Measurements from ENCODE around the gene LIMS1. TPM values are rescaled to one million over a fixed set of nuclear protein-coding genes. Genes with fewer than 3 reads are reported as not detected.

Gene LIMS1
- polyA plus RNA-seq, 1 donor = 57.1 TPM

DNA sequence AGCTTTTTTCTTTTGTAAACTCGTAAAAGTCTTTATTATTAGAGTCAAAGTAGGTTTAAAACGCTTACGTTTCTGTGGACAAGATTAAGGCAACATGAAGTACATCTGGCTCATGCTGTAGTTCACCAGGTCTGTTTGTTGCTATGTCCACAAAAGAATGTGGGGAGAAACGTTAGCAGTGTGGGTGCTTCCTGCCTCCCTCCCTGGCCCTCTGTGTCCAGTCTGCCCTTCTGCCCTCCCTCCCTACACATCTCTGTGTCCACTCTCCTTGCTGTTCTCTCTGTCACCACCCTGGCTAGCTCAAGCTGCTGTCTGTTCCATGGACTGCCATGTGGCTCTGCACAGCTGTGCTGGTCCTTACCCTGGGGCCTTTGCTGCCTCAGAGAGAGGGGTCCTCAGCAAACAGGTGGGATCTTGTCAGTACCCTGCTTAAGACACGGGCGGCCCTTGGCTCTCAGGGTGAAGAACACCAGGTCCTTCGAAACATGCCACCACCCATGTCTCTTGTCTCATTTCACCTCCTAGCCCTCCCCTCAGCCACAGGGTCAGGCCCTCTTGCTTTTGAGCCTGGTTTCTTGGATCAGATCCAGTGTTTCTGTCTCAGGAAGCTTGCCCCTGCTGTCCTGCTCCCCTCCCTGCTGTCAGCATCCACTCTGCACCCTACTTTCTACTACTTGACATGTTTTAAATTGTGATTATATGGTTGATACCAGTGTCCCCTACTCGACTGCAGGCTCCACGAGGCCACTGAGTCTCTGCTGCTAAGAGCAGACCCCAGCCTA, 79.2 kb downstream of the LIMS1 start:
- DNase-seq = no peak

DNA sequence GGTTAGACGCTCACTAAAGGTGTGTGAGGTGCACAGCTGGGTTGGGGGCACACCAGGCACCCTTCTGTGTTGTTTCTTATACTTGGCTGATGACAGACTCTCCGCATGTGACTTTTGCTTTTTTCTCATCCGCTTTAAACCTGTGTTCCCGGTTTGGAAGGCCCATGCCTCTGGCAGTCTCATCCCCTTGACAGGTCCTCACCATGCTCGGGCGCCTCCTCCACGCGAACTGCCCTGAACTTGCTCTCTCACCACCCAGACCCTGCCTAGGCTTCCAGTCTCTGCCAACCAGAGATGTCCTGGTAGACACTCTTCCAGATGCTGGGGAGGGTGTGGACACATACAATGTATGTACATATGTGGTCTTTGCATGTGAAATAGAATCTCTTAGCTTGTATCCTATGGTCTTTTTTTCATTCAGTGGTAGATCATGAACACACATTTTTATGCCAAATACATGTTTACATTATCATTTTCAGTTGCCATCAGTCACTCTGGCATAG, 79.8 kb downstream of the LIMS1 start:
- no peak for DNase-seq

DNA sequence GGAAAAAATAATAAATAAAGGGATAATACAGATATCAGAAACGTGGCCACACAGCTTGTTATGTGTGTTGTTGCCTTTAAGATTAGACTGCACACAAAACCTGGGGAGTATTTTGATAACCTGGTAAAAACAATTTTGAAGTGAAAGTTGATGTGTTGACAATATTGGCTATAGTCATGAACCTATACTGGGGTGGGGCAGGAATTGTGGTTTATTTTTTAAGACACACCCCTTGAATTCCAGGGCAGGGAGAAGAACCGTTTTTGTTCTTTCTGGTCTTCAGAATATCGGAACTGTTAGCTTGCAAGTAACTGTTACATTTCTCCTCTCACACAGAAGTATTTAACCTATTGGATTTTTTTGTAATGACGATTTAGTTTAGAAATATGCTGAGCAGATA, 80.4 kb downstream of the LIMS1 start:
- no peak for DNase-seq

DNA sequence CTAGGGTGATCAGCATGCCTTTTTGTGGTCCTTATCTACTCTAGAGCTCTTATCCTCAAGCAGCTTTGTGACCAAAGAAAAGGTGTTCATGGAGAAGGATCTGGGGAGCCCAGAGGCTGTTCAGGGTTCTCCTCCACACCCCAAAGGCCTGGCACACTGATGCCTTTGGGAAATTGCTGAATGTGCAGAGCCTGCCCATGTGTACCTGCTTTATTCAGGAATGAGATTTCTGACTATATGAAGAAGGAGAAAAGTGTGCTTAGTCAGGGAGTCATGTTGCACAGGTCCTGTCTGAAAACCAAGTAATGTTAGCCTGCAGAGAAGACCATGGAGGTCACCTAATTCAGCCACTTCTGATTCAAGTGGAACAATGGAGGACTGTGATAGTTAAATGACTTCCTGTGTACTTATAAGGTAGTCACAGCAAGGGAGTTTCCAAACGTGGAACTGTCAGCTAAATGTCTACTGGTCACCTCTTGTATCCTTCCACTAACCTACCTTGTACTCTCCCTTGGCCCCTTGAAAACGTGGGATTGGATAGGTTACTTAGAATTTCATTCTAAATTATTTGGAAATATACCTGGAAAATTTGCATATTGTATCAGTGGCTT, 81.3 kb downstream of the LIMS1 start:
- no peak for DNase-seq

DNA sequence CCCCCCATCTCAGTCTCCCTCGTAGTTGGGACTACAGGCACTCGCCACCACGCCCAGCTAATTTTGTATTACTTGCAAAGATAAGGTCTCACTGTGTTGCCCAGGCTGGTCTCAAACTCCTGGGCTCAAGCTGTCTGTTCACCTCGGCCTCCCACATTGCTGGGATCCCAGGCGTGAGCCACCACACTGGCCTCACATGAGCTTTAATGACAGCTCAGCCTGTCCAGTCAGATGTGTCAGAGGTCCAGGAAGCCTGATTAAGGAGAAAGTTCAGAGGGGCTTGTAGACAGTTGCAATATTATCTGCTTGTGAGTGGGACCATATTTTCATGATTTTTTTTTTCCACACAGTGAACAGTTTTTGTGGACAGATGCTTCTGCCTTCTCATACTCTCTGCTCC, 82.0 kb downstream of the LIMS1 start:
- no peak for DNase-seq

DNA sequence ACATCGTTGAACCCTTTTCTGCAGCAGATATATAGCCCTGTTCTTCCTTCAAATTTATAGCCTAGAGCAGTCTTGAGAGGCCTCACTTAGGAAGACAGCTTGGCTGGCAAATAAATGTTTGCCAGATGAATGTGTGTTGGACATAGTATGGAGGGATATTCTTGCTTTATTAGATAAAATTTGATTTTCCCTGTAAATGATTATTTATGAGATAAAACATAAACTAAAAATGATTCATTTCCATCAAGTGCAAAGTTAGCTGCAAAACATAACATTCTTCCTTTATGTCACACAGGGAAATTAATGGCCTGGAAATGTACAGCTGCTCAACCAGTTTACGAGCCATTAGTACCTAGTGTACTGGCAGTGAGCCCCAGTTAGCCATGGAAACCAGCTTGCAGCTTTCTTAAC, 82.5 kb downstream of the LIMS1 start:
- DNase-seq = peak; percentile 70

DNA sequence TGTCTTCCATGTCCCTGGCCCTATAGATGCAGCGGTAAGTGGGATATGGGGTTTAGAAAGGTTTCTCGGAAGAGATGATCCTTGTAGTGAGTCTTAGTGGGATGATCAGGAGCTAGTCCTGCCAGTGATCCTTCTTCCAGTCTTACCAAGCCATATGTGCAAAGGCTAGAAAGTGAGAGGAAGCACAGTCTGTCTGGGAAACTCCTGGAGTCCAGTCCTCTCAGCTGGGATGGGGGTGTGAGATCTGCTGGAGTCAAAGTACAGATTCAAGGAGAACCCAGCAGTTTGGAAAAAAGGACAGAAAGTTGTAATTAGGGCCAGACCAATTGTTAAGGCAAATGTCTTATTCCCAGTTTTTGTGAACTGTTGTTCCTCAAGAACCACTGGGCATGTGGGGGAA, 83.3 kb downstream of the LIMS1 start:
- no peak for DNase-seq

DNA sequence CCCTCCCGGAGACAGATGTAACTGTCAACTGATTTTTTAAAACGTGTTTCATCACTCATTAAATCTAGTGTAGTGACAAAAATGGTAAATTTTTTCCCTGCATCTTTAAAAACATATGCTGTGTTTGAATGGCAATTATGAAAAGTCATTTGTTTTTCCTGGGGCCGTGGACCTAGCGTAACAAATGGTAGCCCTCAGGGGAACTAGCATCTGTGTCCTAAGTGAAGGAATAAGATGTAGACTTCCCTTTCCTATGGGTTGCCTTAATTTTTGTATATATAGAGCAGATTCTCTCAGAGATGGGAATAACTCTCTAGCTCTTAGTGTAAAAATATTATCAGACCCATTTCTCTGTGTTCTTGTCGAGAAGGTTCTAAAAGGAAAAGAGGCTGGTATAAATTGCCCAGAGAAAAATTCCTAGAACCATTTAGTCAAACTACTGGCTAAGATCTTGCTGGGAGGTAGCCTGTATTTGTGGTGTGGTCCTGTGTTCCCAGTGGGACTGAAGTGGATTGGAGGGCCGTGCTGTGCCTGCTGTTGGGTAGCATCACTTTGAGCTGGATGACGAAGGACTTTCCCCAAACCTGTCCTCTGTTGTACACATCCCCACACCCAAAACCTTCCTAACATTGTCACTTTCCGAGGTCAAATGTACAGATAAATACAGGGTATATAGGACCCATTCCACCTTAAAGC, 85.8 kb downstream of the LIMS1 start:
- no peak for DNase-seq

DNA sequence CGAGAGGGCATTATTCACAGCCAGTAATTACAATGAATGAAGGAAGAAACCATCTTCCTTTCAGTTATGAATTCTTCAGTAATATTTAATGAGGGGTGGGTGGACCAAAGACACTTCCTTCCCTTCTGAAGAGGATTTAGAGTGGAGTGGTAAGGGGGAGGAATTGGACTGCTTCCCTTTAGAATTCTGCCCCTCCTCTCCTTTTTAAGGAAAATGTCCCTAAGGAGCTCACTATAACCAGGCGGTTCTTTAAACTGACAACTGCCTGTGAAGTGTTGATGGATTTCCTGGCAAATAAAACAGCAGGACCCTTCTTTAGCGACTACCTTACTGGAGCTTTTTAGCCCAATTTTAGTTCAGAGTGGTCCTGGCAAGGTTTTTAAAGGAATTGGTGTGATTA, 86.4 kb downstream of the LIMS1 start:
- DNase-seq = no peak

DNA sequence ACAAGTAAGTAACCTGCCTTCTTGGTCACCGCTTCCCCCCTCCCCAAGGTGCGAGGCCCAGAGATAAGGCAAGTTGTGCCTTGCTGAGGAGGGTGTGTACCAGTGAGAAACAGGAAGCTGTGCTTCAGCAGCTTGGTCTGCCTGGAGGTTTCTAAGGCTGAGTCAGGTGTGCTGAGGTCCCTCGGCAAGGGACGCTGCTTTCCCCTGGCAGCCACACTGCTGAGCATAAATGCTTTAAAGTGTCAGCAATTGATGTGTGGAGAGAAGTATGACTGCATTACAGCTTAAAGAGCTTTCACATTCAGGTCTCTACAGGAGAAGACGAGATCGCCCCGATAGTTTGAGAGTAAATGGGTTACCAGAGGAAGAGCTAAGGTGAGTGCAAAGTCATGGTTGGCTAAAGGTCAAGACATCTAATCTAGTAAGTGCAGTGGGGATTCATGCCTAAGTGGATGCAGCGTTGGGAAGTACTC, 86.9 kb downstream of the LIMS1 start:
- DNase-seq = peak; percentile 48

DNA sequence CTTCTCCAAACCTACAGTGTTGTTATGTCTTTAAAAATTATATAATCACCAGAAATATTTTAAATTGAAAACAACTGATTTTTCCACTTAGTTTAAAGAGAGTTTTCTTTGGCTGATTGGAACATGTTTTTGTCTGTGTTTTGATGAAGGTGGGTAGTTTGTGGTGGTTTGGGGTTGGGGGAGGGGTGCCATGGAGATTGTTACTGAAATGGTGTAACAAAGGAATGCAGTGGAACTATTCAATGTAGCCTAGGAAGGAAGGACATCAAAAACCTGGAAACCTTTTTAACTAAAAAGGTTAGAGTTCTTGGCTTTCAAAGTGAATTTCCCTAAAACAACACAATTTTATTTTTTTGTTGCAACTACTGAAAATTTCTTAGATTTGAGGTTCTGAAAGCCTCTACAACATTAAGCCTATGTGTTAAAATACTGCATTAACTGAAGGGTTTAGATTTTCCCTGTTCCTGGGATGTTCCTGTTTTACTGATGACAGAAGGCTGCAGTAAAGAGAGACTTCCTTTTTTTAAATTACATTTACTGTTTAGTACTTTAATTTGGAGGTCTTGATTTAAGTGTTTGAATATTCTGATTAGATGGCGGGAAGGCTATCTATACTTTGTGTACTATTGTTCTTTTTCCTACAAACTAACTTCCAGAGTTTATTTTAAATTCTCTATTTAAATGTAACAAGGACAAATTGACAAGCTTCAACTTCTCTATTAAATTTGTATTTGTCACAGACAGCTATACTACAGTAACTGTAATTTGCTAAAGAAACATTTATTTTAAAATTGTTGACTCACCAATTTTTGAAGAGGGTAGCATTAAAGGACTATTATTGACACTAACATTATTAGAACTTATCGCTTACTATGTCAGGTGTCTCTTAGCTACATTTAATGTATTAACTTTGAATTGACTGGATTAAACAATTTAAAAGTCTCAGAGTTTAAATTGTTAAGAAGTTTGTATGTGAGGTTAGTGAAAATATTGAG, 87.7 kb downstream of the LIMS1 start:
- no peak for DNase-seq

DNA sequence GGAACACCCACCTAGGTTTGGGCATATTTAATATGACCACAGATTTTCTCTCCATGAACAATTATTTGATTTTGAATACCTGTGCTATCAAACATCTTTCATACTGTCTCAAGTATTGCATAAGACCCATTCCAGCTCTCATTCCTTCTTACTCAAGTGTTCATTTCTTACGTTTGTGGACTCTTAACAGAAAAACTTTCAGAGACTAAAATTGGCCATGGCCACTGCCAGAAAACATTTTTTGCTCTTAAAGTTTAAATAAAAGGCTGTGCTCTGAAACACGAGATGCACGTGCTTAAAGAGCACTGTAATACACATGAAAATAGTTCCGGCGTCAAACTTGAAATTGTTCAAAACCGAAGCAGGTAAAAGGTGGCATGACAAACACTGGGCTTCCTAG, 89.3 kb downstream of the LIMS1 start:
- no peak for DNase-seq

DNA sequence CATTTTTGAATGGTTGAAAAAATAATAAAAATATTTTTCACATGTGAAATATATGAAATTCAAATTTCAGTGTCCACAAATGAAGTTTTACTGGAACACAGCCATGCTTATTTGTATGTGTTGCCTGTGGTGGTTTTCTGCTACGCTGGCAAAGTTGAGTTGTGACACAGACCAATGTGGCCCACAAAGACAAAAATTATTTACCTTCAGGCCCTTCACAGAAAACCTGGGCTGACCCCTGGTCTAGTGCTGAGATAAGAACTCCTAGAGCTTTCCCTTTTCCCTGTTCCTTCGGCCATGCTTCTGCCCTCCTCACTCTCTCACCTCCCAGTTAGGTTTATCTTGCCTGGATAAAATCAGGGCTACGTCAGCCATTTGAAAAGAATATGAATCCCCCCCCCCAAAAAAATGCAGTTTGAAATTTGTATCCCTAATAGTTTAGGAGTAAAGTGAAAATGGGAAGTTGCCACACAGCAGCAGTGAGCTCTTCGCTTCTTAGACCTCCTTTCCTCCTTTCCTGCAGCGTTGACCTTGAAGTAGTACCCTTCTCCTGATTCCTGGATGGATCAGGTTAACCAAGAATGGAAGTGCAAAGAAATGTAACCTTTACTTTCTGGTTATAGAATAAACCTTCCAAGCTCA, 91.0 kb downstream of the LIMS1 start:
- DNase-seq = no peak

DNA sequence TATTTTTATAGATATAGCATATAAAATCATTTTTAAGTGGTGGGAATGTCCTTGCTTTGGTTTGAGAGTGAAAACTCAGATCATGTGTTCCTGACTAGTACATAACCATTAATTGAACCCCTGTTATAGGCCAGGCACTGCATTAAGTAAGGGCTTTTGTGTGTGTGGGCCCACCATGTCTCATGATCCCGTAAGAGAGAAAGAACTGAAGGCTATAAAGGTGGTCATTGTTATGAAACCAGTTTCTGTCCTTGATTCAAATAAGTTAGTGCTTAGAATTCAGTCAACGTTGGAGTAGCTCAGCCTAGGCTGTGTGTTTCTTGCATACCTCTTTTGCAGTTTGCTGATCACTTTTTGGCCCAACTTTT, 91.5 kb downstream of the LIMS1 start:
- no peak for DNase-seq

DNA sequence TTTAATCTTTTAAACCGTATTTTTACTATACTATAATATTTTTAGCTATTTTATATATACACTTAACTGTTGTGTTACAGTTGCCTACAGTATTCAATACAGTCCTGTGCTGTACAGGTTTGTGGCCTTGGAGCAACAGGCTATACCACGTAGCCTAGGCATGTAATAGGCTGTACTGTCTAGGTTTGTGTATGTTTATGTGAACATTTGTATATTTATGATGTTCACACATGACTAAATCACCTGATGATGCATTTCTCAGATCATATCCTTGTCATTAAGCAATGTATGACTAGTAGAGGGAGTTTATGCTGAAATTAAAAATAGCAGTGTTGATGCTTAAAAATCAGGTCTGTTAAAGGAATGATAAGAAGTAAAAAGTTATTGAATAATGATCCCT, 92.7 kb downstream of the LIMS1 start:
- no peak for DNase-seq

DNA sequence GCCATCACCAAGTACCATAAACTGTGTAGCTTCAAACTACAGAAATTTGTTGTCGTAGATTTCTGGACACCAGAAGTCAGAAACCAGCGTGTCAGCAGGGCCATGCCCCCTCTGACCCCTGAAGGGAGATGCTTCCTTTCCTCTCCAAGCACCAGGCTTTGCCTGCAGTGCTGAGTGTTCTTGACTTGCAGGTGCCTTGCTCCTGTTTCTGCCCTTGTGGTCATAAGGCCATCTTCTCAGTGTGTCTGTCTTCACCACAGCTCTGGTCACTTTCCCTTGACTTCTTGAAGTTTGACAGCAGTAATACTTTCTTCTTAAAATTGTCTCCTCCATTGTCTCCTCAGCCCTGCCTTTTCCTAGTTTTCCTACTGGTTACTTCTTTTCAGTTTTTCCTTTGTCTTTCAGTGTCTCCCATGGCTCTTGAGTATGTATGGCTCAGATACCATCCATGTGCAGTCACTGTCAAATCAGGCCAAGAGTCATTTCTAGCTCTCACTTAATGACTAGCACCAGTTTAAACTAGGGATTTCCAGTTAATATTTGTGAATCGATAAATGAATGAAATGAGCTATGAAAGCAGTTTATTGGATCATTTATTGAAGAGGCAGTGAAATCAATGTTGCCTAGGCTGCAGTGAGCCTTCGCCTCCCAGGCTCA, 93.8 kb downstream of the LIMS1 start:
- no peak for DNase-seq

DNA sequence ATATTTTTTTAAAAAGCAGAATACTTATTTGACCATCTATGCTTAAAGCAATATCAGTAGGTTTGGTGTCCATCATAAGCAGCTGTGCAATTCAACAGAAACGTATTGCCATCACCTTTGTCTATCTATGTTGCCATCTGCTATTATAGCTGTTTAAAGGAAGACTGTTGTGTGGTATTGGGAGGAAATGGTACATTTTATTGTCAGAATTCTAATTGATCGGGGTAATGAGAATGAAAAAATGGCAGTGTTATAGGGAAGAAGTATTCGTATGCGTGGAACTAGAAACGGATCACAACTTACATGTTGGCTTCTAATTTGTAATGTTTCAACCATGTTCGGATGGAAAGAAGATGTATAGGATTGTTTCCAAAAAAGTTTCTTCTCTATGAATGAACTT, 94.7 kb downstream of the LIMS1 start:
- no peak for DNase-seq

DNA sequence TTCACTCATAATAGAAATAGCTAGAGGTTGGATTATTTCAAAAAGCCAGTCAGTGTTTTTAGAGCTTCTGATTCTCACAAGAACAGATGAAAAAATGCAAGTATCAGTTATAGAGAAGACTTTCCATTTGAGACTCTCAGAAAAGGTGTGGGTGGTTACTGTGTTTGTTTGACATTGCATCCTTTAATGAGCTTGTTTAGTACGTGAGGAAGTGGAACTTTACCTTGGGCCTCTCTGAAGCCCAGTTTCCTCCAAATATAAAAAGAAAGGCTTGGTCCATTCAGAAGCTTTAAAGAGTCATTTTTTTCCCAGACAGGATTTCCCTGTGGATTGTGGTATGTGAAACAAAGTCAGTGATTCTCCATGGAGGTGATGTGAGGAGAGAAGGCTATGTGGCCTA, 95.1 kb downstream of the LIMS1 start:
- no peak for DNase-seq

DNA sequence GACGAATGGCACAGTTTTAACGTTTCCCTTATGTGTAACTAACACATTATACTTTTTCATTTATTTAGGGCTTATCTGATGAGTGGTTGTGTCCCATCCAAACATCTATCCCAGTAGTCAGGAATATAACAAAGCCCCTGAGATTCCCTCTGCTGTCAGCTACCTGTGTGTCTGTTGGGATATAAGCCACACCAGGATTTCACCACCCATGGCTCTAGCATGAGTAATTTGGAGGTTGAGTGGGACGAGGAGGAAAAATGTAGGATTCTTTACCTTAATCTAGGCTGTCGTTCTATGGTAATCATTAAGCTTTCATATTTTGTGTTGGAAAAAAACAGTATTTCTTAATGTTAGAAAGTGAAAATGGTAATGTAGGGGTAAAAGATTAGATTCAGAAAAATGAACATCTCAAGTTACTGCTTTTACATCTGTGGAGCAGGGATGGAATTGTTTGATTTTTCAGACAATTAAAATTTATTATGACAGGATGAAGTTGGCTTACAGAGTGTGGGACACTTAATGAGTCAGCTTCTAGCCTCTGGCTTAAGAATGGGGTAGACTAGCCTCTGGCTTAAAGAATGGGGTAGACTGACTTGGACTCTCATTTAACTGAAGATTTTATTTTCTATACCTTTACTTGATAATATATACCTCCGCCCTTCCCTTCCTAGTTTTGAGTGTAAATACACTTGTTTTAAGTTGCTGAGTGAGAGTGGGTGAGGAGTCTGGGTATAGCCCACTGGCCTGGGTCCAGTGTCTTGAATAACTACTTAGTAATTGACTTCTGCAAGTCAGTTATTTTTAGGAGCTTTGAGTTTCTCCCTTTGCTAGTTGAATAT, 96.5 kb downstream of the LIMS1 start:
- no peak for DNase-seq

All from left kidney (tissue), 2 donors.